Suppressor macrophage (primary cell): ENCODE results near the gene URAD.
"Not testable (repeated sequence)": the region's sequence is repeated elsewhere in the genome, so short reads cannot be mapped to it uniquely, and the experiment has no call there.

Source experiments
- DNase-seq, 4 experiments: peaks; one replicate each; pipeline ENCODE4 v3.0.0-alpha.2; 2020 to 2022

URAD gene

DNA sequence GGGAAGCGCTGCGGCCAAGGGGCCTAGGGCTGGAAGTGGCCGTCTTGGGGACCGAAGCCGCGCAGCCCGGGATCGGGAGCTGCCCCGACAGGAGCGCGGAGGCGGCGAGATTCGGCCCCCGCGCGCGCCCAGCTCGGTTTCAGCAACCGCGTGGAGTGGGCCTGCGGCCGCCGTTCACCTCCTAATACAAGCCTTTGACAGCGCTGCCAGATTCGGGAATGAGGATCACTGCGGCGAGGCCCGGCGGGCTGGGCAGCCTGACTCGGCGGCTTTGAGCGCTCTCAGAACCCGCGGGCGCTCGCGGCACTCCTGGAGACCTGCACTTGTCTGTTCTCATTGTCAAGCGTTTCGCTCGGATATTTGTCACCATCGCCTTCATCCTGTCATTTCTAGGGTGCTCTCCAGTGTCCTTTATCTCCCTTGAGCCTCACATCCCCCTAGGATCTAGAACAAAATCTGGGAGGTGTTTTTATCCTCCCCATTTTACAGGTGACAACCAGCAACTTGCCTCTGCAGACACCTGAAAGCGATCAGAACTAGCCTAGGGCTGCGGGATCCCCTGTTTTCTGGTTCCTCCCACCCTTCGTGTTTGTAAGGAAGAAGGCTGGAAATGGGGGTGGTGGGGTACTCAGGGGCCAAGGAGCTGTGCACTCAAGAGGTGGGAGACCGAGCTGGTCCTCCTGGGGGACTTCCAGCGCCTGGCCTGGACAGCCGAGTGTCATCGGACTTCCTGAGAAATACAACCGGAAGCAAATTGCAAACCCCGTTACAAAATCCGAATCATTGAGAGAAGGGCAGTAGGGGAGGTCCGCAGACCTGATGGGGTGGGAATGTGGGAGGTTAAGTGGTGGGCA lies 17.9 kb downstream of the URAD start:
- no peak for DNase-seq

DNA sequence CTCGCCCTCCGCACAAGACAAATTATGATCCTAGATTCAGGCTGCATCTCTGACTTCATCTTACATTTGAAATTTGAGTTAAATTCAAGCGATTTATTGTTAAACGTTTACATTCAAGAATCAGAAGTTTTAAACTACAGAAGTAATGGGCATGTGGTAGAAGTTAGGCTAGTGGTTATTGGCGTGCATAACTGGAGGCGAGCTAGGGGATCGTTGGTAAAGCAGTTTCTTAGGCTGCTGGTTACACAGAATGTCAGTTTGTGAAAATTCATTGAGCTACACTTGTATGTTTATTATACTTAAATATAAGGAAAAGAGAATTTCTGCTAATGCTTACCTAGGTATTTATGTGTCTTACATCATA lies 18.6 kb downstream of the URAD start:
- no peak for DNase-seq

DNA sequence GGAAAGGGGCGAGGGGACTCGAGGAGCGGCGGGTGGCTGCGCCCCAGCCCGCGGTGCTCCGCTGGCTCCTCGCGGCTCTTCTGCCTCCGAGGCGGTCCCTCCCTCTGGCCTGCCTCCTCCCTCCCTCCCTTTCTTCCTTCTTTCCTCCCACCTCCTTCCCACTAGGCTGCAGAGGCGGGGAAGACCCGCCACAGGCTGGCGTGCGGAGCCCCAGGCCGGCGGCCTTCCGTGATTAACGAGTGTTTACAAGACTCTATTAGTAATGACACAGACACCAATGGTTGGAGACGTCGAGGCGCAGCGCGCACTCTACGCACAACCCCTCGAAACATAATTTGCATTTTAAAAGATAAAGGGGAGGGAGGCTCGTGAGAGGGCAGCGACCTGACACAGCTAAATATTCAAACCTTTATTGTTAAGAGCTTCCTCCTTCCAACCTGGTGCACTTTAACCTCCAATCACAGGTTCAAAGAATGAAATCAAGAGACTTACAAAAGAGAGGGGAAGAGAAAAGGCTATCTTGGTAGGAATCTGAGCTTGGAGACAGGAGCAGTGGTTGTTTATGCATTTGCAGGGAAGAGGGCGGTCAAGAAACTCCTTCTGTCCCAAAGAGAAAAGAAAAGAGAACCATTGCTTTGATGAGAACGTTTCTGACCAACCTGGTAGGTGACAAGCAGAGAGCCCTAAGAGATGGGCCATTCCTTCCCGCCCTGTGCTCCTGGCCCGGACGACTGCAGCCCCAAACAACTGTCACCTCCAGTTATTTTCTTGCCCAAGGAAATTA lies 19.2 kb downstream of the URAD start, which contains the start of gene CDX2:
Gene CDX2 (minus strand): TSS at position 234 of the 784 bp plus-strand sequence. CDS start 309 bp downstream, outside the sequence.
- no peak for DNase-seq

DNA sequence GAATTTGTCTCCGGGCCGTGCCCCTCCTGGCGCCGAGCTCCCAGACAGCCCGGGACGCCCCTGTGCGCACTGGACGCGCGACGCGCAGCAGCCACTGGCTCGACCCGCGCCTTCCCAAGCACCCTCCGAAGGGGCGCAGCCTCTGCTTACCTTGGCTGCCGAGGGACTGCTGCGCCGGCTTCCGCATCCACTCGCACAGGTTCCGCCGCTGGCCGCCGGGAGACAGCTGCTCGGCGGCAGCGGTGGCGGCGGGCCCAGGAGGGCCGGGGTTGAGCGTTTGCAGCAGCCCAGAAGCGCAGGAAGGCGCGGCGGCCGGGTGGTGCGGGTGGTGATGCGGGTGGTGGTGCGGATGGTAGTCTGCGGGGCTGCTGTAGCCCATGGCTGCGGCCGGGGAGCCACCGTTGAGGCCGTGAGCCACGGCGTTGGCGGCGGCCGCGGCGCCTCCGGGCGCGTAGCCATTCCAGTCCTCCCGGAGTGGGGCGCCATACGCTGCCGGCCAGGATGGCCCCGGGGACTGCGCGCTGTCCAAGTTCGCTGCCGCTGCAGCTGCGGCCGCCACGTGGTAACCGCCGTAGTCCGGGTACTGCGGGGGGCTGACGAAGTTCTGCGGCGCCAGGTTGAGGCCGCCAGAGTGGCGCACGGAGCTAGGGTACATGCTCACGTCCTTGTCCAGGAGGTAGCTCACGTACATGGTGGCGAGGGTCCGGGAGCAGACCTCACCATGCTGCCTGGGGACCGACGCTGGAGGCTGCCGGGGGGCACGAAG lies 20.0 kb downstream of the URAD start:
- peak in 1 of 4 experiments; percentile 30 for DNase-seq

DNA sequence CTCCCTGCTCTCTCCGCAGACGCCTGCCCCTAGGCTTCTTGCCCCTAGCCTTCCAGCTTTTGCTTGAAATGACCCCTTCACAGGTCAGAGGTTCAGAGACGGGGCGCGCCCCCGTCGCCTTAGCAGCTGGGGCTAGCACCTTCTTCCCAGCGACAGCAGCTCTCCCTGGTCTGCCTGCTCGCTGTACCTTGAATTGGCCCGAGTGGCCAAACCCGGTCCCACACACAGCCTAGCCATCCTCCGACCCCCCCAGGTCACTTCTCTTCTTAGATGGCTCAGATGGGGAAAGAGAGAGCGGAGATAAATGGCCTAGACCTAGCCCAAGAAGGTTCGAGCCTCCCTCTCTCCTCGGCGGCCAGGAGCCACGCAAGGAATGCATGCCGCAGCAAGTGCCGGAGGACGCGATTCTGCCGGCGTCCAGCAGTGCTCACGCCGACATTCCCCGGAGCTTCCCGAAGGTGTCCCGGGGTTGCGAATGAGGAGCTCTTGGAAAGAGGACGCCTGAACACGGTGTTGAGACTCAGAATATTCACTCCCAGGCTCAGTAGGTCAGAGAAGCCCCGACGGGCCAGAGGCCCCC lies 20.7 kb downstream of the URAD start:
- DNase-seq, result no peak

DNA sequence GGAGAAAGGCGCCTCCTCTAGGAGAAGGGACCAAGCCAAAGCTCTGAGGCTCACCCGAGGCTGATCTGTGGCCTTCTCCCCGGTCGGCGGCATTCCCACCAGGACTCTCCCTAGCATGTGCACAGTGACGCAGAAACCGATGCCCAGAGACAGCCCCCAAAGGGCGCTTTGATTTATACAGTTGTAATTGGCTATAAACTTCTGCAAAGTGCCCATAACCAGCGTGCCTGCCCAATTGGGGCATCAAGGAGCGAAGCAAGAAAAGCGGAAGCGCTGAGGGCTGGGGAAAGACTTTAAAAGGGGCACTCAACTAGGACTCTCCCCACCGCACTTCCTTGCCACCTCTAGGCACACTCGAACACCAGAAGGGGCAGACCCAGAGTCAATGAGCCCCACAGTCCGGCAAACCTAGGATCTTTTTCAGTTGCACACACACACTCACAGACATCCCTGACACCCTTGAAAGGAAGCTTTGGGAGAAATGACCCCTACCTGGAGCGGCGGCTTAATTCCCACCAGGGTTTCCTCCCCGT lies 21.2 kb downstream of the URAD start:
- DNase-seq, result peak in 3 of 4 experiments; percentile 30 to 59 (median 43)

DNA sequence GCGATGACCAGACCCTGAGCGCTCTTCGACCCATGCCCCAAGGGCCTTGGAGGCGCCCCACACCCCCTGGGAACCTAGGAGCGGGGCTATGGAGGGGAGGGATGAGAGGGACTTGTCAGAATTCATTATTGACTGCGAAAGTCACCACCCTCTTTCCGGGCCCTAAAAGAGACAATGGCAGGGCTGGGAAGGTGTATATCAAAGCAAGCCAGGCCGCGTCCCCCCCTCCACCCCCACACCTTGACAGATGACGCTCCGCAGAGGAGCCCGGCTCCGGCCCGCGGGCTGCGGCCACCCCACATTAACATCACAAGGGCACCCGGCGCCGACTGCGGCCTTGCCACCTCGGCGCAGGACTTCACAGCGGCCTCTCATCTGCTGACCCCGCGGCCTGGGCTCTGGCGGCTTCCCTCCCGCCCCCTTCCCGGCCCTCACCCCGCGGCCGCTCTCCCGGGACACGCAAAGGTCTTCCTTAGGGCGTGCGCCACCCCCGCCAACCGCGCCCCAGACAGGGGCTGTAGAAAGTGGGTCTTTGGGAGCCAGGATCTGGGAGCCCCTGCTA lies 21.8 kb downstream of the URAD start:
- DNase-seq, result no peak

DNA sequence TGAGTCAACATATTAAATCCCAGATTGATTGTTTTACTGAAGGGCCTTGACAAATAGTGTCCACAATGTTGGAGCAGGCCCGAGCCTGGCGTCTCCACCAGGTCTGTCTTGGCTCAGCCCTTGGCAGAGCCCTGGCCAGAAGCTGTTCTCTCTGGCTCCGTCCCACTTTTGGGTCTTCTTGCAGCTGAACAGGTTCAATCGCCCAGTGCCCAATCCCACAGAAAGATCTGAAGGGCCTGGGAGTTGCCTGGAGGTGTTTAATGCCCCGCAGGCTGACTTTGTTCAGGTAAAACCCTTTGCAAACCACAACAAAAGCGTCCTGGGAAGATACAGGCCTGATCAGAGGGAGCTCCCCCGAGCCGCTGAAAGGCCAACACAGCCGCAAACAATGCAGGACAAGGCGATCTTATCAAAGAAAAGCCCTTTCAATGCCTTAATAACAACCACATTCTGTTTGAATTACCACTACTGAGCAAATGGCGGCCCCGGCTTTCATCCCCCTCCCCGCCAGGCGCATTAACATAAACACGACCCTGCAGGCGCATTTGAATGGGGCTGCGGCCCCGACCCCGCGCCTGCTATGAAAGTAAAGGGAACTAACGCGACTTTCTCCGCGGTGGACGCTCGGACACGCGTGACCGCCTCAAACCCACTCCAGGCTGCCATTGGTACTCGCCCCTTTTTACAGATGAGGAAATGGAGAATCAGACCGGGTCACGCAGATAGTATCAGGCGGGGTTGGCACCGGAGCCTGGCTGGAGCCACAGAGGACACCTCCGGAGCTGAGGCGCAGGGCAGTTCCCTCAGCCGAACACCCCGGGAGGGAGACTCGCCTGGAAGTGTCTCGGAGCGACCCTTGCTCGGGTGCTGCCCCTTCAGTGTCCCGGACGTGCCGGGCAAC lies 22.5 kb downstream of the URAD start:
- no peak for DNase-seq

DNA sequence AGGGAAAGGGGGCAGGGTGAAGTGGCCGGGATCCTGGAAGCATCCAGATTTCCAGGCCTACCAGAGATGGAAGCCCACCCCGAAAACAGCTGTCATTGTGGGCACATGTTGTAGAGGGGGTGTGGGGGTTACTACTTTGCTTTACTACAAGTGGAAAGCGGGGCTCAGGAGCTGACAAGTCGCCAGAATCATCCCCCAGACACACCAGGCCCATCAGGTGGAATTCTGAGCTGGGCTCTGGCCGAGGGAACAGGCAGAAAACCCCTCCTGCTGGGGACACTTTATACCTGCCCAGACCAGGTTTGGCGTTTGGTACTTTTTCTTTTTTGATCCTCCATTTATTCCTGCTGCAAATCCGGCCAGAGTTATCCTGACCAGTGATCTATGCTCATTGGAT lies 23.2 kb downstream of the URAD start:
- no peak for DNase-seq

DNA sequence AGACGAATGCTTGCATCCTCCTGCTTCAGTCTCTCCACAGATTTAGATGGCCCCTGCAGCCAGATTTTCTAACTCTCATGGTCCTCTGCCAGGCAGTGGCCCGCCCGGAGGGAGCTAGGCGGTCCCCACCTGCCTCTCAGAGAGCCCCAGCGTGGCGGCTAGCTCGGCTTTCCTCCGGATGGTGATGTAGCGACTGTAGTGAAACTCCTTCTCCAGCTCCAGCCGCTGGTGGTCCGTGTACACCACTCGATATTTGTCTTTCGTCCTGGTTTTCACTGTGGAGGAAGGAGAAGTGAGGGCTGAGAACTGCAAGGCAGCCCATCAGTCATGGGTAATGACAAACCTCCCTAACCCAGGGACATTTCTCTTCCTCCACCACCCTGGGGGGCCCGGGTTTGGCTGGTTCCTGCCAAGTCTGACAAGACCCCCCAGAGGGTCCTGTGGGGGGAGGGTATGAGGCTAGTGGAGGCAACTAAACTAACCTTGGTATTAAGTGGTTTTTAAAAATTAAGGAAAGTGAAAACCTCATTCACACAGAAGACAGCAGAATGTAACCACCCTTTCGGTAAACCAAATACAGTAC lies 23.7 kb downstream of the URAD start:
- DNase-seq, result no peak

DNA sequence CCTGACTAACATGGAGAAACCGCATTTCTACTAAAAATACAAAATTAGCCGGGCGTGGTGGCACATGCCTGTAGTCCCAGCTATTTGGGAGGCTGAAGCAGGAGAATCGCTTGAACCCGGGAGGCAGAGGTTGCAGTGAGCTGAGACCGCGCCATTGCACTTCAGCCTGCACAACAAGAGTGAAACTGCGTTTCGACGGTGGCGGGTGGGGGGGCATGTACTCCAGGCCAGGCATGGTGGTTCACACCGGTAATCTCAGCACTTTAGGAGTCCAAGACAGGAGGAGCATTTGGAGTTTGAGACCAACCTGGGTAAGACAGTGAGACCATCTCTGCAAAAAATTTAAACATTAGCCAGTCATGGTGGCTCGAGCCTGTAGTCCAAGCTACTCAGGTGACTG lies 24.3 kb downstream of the URAD start:
- not testable (repeated sequence) for DNase-seq

DNA sequence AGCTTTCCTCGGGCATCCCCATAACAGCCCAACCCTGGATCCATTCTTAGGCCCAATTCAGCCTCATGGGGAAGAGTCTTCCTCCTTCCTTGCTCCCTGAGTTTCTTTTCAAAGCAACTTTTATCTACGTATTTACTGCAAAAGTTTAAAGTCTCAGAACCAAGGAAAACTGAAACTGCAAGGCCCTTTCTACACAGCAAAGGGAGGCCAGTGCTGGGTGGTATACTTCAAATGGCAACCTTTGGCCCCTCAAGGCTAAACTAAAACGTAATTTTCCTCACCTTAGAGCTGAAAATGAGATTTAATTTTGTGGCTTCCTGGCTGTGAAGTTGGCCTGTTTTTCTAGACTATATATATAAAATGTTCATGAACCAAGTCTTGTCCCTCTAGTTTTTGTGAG lies 25.0 kb downstream of the URAD start:
- no peak for DNase-seq

DNA sequence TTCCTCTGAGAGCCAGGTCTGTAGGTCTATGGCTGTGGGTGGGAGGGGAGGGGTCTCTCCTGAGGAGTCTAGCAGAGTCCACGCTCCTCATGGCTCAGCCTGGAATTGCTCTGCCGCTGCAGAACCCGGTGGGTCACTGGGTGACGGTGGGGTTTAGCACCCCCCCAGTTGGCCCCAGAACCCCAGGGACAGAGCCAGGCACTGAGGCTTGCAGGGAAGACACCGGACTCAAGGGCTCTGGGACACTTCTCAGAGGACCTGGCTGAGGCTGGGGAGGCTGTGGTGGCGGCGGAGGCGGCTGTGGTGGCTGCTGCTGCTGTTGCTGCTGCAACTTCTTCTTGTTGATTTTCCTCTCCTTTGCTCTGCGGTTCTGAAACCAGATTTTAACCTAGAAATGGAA lies 25.5 kb downstream of the URAD start:
- DNase-seq, result no peak

DNA sequence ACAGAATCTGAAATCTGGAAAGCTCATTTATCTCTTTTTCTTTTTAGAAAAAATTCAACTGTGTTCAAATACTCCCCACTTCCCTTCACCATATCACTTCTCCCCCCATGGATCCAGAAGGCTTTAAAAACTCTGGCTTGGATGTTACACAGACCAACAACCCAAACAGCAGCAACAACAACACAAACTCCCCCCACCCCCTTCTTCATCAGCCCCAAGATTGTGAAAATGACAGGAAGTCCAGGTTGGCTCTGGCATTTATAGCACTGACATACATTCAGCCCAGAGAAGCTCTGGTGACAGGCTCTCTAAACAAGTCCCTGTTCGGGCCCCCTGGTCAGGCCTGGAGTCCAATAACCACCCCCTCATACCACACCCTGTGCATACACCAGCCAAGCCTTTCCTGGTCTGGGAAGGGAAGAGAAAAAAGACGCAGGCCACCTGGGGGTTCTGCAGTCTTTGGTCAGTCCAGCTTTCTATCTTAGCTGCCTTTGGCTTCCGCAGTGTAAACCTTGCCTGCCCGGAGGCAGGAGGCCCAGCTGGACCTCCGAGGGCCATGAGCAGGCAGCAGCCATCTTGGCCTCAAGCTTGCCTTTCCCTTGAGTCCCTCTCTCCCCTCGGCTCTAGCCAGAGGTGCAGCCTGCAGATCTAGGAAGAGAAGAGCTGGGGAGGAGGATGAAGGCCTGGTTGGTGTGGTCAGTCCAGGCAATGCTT lies 26.2 kb downstream of the URAD start:
- DNase-seq, result no peak

DNA sequence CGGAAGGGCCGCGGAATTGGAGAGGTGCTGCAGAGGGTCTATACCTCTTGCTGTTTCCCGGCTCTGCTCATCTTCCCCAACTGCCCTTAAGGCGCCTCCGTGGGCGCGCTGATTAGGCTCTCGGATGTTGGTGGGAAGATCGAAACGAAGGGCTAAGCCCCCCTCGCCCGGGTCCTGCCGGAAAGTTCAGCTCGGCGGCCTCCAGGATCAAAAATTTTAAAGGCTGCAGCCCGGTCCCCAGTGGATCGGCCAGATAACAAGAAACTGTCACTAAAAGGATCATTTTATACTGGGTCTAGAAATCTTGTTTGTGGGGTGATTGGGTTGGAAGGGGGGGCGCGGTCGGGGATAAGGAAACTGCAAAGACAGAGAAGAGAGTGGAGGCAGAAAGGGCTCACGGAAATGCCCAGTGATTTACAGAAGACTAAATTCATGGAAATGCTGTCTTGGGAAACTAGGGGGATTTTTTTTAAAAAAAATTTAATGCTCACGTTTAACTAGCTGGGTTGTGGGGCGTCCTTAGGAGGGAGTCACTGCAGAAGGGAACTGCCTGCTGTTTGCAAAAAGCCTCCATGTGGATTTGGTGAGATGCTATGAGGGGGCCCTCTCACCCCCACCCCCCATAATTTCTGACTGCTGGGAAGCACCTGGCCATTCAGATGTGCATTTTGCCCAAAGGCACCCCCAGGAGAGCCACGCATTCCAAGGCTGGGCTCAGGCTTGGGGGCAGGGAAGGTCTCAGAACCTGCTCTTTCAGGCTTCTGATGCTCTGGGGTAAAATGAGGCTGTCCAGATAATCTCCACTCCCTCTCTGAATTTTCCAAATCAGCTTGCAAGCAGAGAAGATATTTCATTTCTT lies 27.0 kb downstream of the URAD start:
- DNase-seq, result no peak

DNA sequence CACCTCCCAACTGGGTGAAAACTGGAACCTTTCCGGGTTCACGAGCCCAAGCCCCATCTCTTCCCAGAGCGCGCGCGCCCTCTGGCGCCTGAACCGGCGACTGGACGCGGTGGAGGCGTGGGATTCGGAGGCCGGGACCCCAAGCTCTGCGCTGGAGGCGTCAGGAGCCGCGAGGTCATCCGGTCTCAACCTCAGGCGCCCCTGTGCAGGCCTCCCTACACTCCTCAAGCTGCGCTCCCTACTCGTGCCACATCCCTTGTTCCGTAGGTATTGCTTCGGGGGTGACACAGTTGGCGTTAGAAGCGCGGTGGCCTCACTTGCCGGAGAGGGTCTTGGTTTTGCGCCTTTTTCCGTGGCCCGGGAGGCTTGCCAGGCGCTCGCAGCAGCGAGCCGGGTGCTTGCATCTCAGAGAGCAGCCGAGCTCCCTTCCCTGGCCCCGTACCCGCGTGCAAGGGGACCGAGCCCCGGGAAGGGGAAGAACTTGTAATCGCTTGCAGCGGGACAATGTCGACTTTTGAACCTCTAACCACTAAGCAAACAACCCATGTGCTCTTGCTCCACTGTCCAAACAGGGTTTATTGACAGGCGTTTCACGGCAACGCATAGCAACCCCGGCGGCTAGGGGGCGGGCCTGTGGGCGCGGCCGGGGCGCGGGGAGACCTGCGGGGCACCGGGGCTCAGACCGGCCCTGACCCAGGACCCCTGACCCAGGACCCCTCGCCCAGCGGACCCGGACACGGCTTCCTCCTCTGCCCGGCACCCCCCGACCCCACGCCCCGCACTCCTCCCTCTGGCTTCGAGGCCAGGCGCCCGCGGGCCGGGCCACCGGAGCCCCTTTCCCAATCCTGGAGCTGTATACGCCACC lies 27.9 kb downstream of the URAD start:
- DNase-seq, result peak; percentile 52 to 80 (median 62)

DNA sequence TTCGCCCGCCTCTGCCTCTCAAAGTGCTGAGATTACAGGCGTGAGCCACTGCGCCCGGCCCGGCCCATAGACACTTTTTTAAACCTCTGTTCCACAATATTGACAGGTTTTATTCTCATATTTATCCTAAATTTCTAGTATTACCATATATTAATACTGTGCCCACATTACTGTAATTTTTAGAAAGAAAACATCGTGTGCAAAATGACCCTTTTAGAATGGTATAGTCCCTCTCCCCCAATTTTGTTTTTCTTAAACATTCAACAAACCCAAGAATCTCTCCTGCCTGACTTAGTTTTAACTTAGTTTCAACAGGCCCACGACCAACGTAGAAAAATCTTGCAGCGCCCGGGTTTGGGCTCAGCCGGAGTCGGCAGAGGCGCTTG lies 28.5 kb downstream of the URAD start:
- DNase-seq, result no peak
